GM23338 (cell line): Measurements from ENCODE around the gene P2RX4. TPM values are rescaled to one million over a fixed set of nuclear protein-coding genes. Genes with fewer than 3 reads are reported as not detected.

Source experiments
- ATAC-seq: fragments of 200-7000 bp; cut with Tn5 transposase; 3 replicates; pipeline ENCODE4 v1.9.1; 2020
- DNase-seq: peaks from one replicate; pipeline ENCODE4 v3.0.0-alpha.2; 2015; ENCODE audit warnings: low spot score
- H2AFZ ChIP-seq: fragments of 200-600 bp; sonication (generic); 2 replicates; pipeline ENCODE4 v1.8.0; 2016; ENCODE audit warnings: antibody characterized with exemption, mild to moderate bottlenecking, moderate library complexity
- H3F3A ChIP-seq: fragments of 200-600 bp; sonication (generic); replicated peaks from 2 replicates; pipeline ENCODE4 v1.8.0; 2017; ENCODE audit warnings: antibody characterized with exemption, mixed run types, low read depth
- H3K27ac ChIP-seq: fragments of 200-600 bp; sonication (generic); 2 replicates; pipeline ENCODE4 v1.6.1; 2016; ENCODE audit warnings: low read depth
- H3K27me3 ChIP-seq: fragments of 200-600 bp; sonication (generic); 2 replicates; pipeline ENCODE4 v1.8.0; 2016; ENCODE audit warnings: mild to moderate bottlenecking, mixed run types, moderate library complexity; ENCODE audit not compliant: insufficient read depth
- H3K36me3 ChIP-seq: fragments of 200-600 bp; sonication (generic); 2 replicates; pipeline ENCODE4 v1.8.0; 2016; ENCODE audit warnings: mild to moderate bottlenecking; ENCODE audit not compliant: insufficient read depth
- H3K4me1 ChIP-seq: fragments of 200-600 bp; sonication (generic); 2 replicates; pipeline ENCODE4 v1.8.0; 2016; ENCODE audit warnings: mild to moderate bottlenecking, moderate library complexity; ENCODE audit not compliant: insufficient read depth
- H3K4me2 ChIP-seq: fragments of 200-600 bp; sonication (generic); 2 replicates; pipeline ENCODE4 v1.7.1; 2017; ENCODE audit warnings: mixed run types
- H3K4me3 ChIP-seq: fragments of 200-600 bp; sonication (generic); 2 replicates; pipeline ENCODE4 v1.6.1; 2016; ENCODE audit warnings: mixed run types
- H3K79me2 ChIP-seq: fragments of 200-600 bp; sonication (generic); replicated peaks from 2 replicates; pipeline ENCODE4 v1.8.0; 2017; ENCODE audit warnings: mild to moderate bottlenecking; ENCODE audit not compliant: insufficient read depth
- H3K9me2 ChIP-seq: fragments of 200-600 bp; sonication (generic); 2 replicates; pipeline ENCODE4 v1.8.0; 2017; ENCODE audit not compliant: insufficient read depth
- H4K20me1 ChIP-seq: fragments of 200-600 bp; sonication (generic); replicated peaks from 2 replicates; pipeline ENCODE4 v1.8.0; 2017; ENCODE audit warnings: mild to moderate bottlenecking; ENCODE audit not compliant: insufficient read depth
- H3K27ac Mint-ChIP-seq: 2 replicates; pipeline ENCODE4 v1.8.0; 2020; ENCODE audit warnings: inconsistent platforms, mild to moderate bottlenecking, moderate library complexity, mixed read lengths
- H3K27me3 Mint-ChIP-seq: 3 replicates; pipeline ENCODE4 v1.8.0; 2022; ENCODE audit warnings: low read depth, mild to moderate bottlenecking, moderate library complexity, mixed read lengths, inconsistent platforms; ENCODE audit not compliant: insufficient read depth, poor library complexity
- H3K36me3 Mint-ChIP-seq: 3 replicates; pipeline ENCODE4 v1.8.0; 2021; ENCODE audit warnings: low read depth, mild to moderate bottlenecking, inconsistent platforms, moderate library complexity, mixed read lengths
- H3K4me1 Mint-ChIP-seq: 3 replicates; pipeline ENCODE4 v1.8.0; 2020; ENCODE audit warnings: mild to moderate bottlenecking, inconsistent platforms, mixed read lengths
- H3K4me3 Mint-ChIP-seq: 3 replicates; pipeline ENCODE4 v1.8.0; 2021; ENCODE audit warnings: moderate library complexity, mild to moderate bottlenecking, inconsistent platforms, mixed read lengths
- H3K9me3 Mint-ChIP-seq: 3 replicates; pipeline ENCODE4 v1.8.0; 2020; ENCODE audit warnings: moderate library complexity, mild to moderate bottlenecking, inconsistent platforms, mixed read lengths
- CREB1 ChIP-seq: fragments of 250-450 bp; sonication (Bioruptor Pico); IDR thresholded peaks from 2 replicates; pipeline ENCODE4 v1.5.0; 2020; ENCODE audit warnings: low read depth, mild to moderate bottlenecking, moderate library complexity
- CTCF ChIP-seq, 2 experiments: fragments of 200-600 bp in 1 of 2; sonication (generic) in 1 of 2; conservative IDR thresholded peaks; 2 replicates each; pipeline versions ENCODE4 v1.5.1 to v1.6.1; 2016 to 2017; ENCODE audit warnings: antibody characterized with exemption in 2 of 2, low read depth in 2 of 2, mild to moderate bottlenecking in 2 of 2, moderate library complexity in 1 of 2
- ETS1 ChIP-seq: IDR thresholded peaks from 2 replicates; pipeline ENCODE4 v1.6.1; 2016; ENCODE audit warnings: antibody characterized with exemption
- EZH2 ChIP-seq: fragments of 200-600 bp; sonication (generic); IDR thresholded peaks from one replicate; pipeline ENCODE4 v1.8.0; 2017; ENCODE audit warnings: antibody characterized with exemption, mild to moderate bottlenecking, low read depth; ENCODE audit not compliant: unreplicated experiment
- EZH2phosphoT487 ChIP-seq: fragments of 200-600 bp; sonication (generic); IDR thresholded peaks from one replicate; pipeline ENCODE4 v1.8.1; 2018; ENCODE audit warnings: antibody characterized with exemption; ENCODE audit not compliant: unreplicated experiment
- JUNB ChIP-seq: IDR thresholded peaks from one replicate; pipeline ENCODE4 v1.6.1; 2016; ENCODE audit warnings: antibody characterized with exemption; ENCODE audit not compliant: unreplicated experiment
- NANOG ChIP-seq: IDR thresholded peaks from 2 replicates; pipeline ENCODE4 v1.6.1; 2016; ENCODE audit warnings: antibody characterized with exemption, borderline replicate concordance
- POLR2AphosphoS5 ChIP-seq: IDR thresholded peaks from 2 replicates; pipeline ENCODE4 v1.6.1; 2016; ENCODE audit warnings: antibody characterized with exemption, low read depth
- REST ChIP-seq: IDR thresholded peaks from one replicate; pipeline ENCODE4 v1.6.1; 2018; ENCODE audit warnings: antibody characterized with exemption; ENCODE audit not compliant: unreplicated experiment
- STAT1 ChIP-seq: IDR thresholded peaks from one replicate; pipeline ENCODE4 v1.6.1; 2016; ENCODE audit warnings: antibody characterized with exemption; ENCODE audit not compliant: unreplicated experiment
- ZNF114 ChIP-seq: fragments of 250-450 bp; sonication (Bioruptor Pico); IDR thresholded peaks from 2 replicates; pipeline ENCODE4 v1.5.0; 2020; ENCODE audit warnings: mild to moderate bottlenecking, moderate library complexity
- ZNF331 ChIP-seq: fragments of 250-450 bp; sonication (Bioruptor Pico); IDR thresholded peaks from 2 replicates; pipeline ENCODE4 v1.5.0; 2020; ENCODE audit warnings: low read depth, mild to moderate bottlenecking, moderate library complexity
- ZNF462 ChIP-seq: fragments of 250-450 bp; sonication (Bioruptor Pico); IDR thresholded peaks from 2 replicates; pipeline ENCODE4 v1.5.0; 2020; ENCODE audit warnings: mild to moderate bottlenecking, moderate library complexity
- polyA plus RNA-seq: library from polyadenylated mRNA; unstranded; fragments of >200 nt; fragmentation: Nextera tagmentation; extraction: Ambion mirVana; gene quantifications from 2 replicates; pipeline ENCODE4 v1.2.1, GENCODE V29; 2016
- total RNA-seq: library from RNA; depleted of rRNA; stranded (reverse); fragments of >200 nt; shearing (Covaris generic); gene quantifications from 2 replicates; pipeline ENCODE4 v1.2.3, GENCODE V29; 2014

Gene P2RX4
- total and polyA plus RNA-seq, 2 experiments from 2014 or later, result 5.6 to 18.9 TPM

- no peaks in the 10 kb centered on the region for H3K9me2 ChIP-seq
- no peak for DNase-seq
- H3K4me2 ChIP-seq, result no peak overlapping the region
Measured at GRCh38 chr12:121214166-121214777, 4.3 kb downstream of the P2RX4 start.

More at GRCh38 chr12:121214166-121214777, 4.3 kb downstream of the P2RX4 start:
- no peak overlapping the region for H3K27ac Mint-ChIP-seq
- no peaks in the 10 kb centered on the region for H3K9me3 Mint-ChIP-seq
- no peaks in the 10 kb centered on the region for H3K36me3 ChIP-seq
- H4K20me1 ChIP-seq, result no peaks in the 10 kb centered on the region
- peaks cover 6% of the 10 kb centered on the region; the same call in 1 of the 2 replicates for H3K4me1 ChIP-seq
- H3K36me3 Mint-ChIP-seq, result no peaks in the 10 kb centered on the region; the same call in 2 of the 3 replicates
- no peak overlapping the region for H3K4me3 ChIP-seq
- peaks cover 2% of the 10 kb centered on the region; the same call in 1 of the 2 replicates for H3K27me3 ChIP-seq
- H3K27me3 Mint-ChIP-seq, result peaks cover 13% of the 10 kb centered on the region
- no peak overlapping the region for H3K4me3 Mint-ChIP-seq
- no peaks in the 10 kb centered on the region for H3K79me2 ChIP-seq
- no peak overlapping the region for H2AFZ ChIP-seq
- H3F3A ChIP-seq, result peaks cover 3% of the 10 kb centered on the region; the same call in 1 of the 2 replicates
- peaks cover 5% of the 10 kb centered on the region; the same call in 2 of the 3 replicates for H3K4me1 Mint-ChIP-seq
- no peak overlapping the region for H3K27ac ChIP-seq
- no peak for TF ChIP-seq ZNF331
- no peak for TF ChIP-seq CREB1 (CRISPR knock-in tag)
- TF ChIP-seq ZNF114, result no peak
- no peak for TF ChIP-seq POLR2AphosphoS5
- TF ChIP-seq JUNB, result no peak
- no peak for TF ChIP-seq ETS1
- no peak for TF ChIP-seq CTCF (conservative IDR thresholded peaks at IDR 0.05; ENCODE audit: low read depth in 2 of 2)
- TF ChIP-seq STAT1, result no peak
- no peak for TF ChIP-seq EZH2phosphoT487
- TF ChIP-seq REST, result no peak
- no peak for TF ChIP-seq NANOG
- no peak for TF ChIP-seq EZH2
- TF ChIP-seq ZNF462, result no peak
- ATAC-seq, result no peak
